Esophagus muscularis mucosa (tissue), 4 donors: ENCODE data around the gene LRRC14B. TPM values are rescaled to one million over a fixed set of nuclear protein-coding genes. Genes with fewer than 3 reads are reported as not detected.

Experiments
- DNase-seq: peaks from one replicate; pipeline ENCODE4 v3.0.0-alpha.2; 2017; ENCODE audit errors: extremely low spot score
- H3K27ac ChIP-seq, 4 donors: fragments of 200-600 bp; sonication (generic); replicated peaks in 1 of 4; 1 replicate in 3 of 4; 2 replicates in 1 of 4; pipeline ENCODE4 v1.5.1; 2016 to 2019; ENCODE audit warnings: mild to moderate bottlenecking in 1 of 4
- H3K27me3 ChIP-seq, 4 donors: fragments of 200-600 bp; sonication (generic); one replicate each; pipeline versions ENCODE4 v1.5.1 to v1.6.0; 2016 to 2019
- H3K36me3 ChIP-seq, 4 donors: fragments of 200-600 bp; sonication (generic); one replicate each; pipeline ENCODE4 v1.5.1; 2016 to 2019
- H3K4me1 ChIP-seq, 4 donors: fragments of 200-600 bp; sonication (generic); one replicate each; pipeline ENCODE4 v1.5.1; 2016 to 2019
- H3K4me3 ChIP-seq, 4 donors: fragments of 200-600 bp; sonication (generic); 1 replicate in 2 of 4; 2 replicates in 2 of 4; pipeline ENCODE4 v1.5.1; 2016 to 2019; ENCODE audit warnings: mild to moderate bottlenecking in 4 of 4, moderate library complexity in 1 of 4
- H3K9me3 ChIP-seq, 4 donors: fragments of 200-600 bp; sonication (generic); 1 replicate in 3 of 4; 2 replicates in 1 of 4; pipeline ENCODE4 v1.5.1; 2016 to 2019
- EP300 ChIP-seq: sonication (generic); formaldehyde crosslinking; IDR thresholded peaks from one replicate; pipeline ENCODE4 v1.6.1; 2017; ENCODE audit warnings: antibody characterized with exemption
- POLR2A ChIP-seq: fragments of 450-650 bp; IDR thresholded peaks from one replicate; pipeline ENCODE4 v1.6.1; 2017; ENCODE audit warnings: antibody characterized with exemption, moderate library complexity, mild to moderate bottlenecking, low read depth
- POLR2AphosphoS5 ChIP-seq, 2 donors: sonication (generic); formaldehyde crosslinking; IDR thresholded peaks; one replicate each; pipeline ENCODE4 v1.6.1; 2017; ENCODE audit warnings: antibody characterized with exemption in 2 of 2
- WGBS: methylation state at CpG from one replicate; pipeline ENCODE4 v1.1.5; 2018; 5-methylcytosine and 5-hydroxymethylcytosine counted together
- intact Hi-C: fragments of 100-400 bp; cut with DNase I; formaldehyde crosslinking; loops from one replicate; pipeline ENCODE4 v1.15.1; 2023
- total RNA-seq, 4 donors: library from RNA; depleted of rRNA; stranded (reverse); fragments of >200 nt; gene quantifications; one replicate each; pipeline versions ENCODE4 v1.1.0 to v1.2.1, GENCODE V29; 2016
- TF ChIP-seq, protein P1 (sequence below), 3 experiments: fragments of 200-600 bp in 2 of 3; fragments of 450-650 bp in 1 of 3; sonication (generic) in 2 of 3; IDR thresholded peaks; one replicate each; pipeline ENCODE4 v1.5.1; 2017 to 2019; ENCODE audit warnings: antibody characterized with exemption in 3 of 3, mild to moderate bottlenecking in 2 of 3, moderate library complexity in 1 of 3

LRRC14B gene
- total RNA-seq, 4 donors from 2014 or later, result not detected

DNA sequence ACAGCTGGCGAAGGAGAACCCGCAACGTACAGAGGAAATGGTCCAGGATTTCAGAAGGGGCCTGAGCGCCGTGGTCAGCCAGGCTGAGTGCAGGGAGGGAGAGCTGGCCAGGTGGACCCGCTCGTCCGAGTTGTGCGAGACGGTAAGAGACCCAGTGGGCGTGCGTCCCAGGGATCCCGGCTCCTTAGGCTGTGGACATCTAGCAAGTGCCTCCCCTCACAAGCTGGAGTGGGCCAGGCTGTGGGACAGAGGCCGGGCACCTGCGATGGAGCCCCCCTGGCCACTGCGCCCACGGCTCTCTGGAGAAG is 29.5 kb upstream of the LRRC14B start:
- H3K4me1 ChIP-seq, result no peaks in the 10 kb centered on the region
- no peaks in the 10 kb centered on the region for H3K36me3 ChIP-seq
- DNase-seq, result no peak
- intact Hi-C loops, result no loop called here
- no peak overlapping the region for H3K4me3 ChIP-seq
- H3K9me3 ChIP-seq, result no peaks in the 10 kb centered on the region
- no peak overlapping the region for H3K27ac ChIP-seq
- TF ChIP-seq EP300 (no peak), POLR2AphosphoS5 (IDR thresholded peaks at IDR 0.05) (no peak), POLR2A (no peak)
- TF ChIP-seq, protein P1, sequence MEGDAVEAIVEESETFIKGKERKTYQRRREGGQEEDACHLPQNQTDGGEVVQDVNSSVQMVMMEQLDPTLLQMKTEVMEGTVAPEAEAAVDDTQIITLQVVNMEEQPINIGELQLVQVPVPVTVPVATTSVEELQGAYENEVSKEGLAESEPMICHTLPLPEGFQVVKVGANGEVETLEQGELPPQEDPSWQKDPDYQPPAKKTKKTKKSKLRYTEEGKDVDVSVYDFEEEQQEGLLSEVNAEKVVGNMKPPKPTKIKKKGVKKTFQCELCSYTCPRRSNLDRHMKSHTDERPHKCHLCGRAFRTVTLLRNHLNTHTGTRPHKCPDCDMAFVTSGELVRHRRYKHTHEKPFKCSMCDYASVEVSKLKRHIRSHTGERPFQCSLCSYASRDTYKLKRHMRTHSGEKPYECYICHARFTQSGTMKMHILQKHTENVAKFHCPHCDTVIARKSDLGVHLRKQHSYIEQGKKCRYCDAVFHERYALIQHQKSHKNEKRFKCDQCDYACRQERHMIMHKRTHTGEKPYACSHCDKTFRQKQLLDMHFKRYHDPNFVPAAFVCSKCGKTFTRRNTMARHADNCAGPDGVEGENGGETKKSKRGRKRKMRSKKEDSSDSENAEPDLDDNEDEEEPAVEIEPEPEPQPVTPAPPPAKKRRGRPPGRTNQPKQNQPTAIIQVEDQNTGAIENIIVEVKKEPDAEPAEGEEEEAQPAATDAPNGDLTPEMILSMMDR (IDR thresholded peaks at IDR 0.05), result no peak
- 89% methylated on average over 17 of the region's 17 CpGs for WGBS
- peaks cover 0 to 46% (median 0%) of the 10 kb centered on the region in 4 donors for H3K27me3 ChIP-seq

DNA sequence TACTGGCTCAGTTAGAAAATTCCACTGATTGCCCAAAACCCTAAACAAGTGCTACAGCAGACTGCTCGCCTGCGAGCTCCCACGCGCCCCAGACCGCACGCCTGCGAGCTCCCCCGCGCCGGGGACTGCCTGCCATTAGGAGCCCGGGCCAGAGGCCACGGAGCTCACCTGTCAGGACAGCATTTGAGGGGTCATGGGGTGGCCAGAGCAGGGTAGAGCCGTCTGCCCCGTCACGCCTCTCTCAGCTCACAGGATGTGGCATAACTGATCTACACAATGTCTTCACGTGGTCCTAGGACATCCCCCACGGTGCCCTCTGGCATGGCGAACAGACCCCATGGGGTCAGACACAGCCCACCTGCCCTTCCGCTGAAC is 29.1 kb upstream of the LRRC14B start:
- Histone ChIP-seq H3K4me1 (no peaks in the 10 kb centered on the region), H3K27ac (no peak overlapping the region), H3K9me3 (no peaks in the 10 kb centered on the region), H3K4me3 (no peak overlapping the region), H3K36me3 (no peaks in the 10 kb centered on the region), H3K27me3 (peaks cover 0 to 46% (median 0%) of the 10 kb centered on the region in 4 donors)
- TF ChIP-seq EP300 (no peak), POLR2A (no peak), POLR2AphosphoS5 (IDR thresholded peaks at IDR 0.05) (no peak)
- TF ChIP-seq, protein P1 (IDR thresholded peaks at IDR 0.05), result no peak
- WGBS, result 70% methylated on average over 2 of the region's 19 CpGs
- intact Hi-C loops, result no loop called here
- no peak for DNase-seq

DNA sequence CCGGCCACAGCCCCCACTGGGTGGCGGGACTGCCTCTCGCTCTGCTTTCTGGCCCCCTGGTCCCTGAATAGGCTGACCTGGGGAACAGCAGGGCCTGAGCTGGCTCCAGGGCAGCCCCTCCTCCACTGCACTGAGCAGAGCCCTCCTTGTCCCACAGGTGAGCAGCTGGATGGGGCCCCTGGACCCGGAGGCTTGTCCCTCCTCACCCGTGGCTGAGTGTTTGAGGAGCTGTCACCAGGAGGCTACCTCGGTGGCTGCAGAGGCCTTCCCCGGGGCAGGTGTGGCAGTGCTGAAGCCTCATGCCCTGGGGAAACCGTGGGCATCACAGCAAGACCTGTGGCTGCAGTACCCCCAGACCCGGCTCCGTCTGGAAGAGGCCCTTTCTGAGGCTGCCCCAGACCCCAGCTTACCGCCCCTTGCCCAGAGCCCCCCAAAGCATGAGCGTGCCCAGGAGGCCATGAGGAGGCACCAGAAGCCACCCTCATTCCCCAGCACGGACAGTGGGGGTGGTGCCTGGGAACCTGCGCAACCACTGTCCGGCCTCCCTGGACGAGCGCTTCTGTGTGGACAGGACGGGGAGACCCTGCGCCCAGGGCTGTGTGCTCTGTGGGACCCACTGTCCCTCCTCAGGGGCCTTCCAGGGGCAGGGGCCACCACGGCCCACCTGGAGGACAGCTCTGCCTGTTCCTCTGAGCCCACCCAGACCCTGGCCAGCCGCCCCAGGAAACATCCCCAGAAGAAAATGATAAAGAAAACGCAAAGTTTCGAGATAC is 28.5 kb upstream of the LRRC14B start:
- no peaks in the 10 kb centered on the region for H3K9me3 ChIP-seq
- DNase-seq, result no peak
- H3K36me3 ChIP-seq, result no peaks in the 10 kb centered on the region
- intact Hi-C loops, result no loop called here
- H3K27ac ChIP-seq, result no peak overlapping the region
- H3K4me1 ChIP-seq, result no peaks in the 10 kb centered on the region
- WGBS, result 98% methylated on average over 10 of the region's 23 CpGs
- H3K27me3 ChIP-seq, result peaks cover 0 to 45% (median 0%) of the 10 kb centered on the region in 4 donors
- no peak for TF ChIP-seq POLR2AphosphoS5 (IDR thresholded peaks at IDR 0.05)
- TF ChIP-seq POLR2A, result no peak
- no peak for TF ChIP-seq EP300
- TF ChIP-seq, protein P1 (IDR thresholded peaks at IDR 0.05), result no peak
- no peak overlapping the region for H3K4me3 ChIP-seq

DNA sequence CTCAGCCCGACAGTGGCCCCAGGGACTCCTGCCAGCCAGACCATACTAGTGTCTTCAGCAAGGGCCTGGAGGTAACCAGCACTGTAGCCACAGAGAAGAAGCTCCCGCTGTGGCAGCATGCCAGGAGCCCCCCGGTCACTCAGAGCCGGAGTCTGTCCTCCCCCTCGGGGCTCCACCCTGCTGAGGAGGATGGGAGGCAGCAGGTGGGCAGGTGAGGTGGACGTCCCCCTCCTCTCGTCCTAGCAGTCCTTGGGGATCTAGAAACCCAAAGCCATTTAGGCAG is 28.0 kb upstream of the LRRC14B start:
- 73% methylated on average over 4 of the region's 7 CpGs for WGBS
- Histone ChIP-seq H3K4me3 (no peak overlapping the region), H3K27me3 (peaks cover 0 to 40% (median 0%) of the 10 kb centered on the region in 4 donors), H3K36me3 (no peaks in the 10 kb centered on the region), H3K9me3 (no peaks in the 10 kb centered on the region), H3K4me1 (peaks cover 0 to 4% (median 0%) of the 10 kb centered on the region in 4 donors), H3K27ac (no peak overlapping the region)
- intact Hi-C loops, result no loop called here
- TF ChIP-seq POLR2A, result no peak
- TF ChIP-seq, protein P1 (IDR thresholded peaks at IDR 0.05), result no peak
- TF ChIP-seq POLR2AphosphoS5 (IDR thresholded peaks at IDR 0.05), result no peak
- no peak for TF ChIP-seq EP300
- no peak for DNase-seq

DNA sequence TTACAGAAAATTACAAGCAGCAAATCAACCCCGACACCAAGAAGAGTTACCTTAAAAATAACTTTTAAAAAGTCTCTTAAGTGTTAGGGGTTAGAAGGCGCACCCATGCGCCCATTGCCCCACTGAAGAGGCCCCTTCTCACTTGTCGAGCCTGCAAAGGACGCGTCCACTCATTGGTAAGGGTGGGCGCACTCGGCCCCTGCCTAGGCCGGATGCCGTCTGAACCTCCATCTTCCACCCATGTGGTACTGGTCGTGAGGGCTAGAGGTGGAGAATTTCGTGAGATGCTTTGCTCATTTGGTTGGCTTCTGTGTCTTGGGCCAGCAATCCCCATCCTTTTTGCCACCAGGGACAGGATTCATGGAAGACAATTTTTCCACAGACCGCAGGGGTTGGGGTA is 27.5 kb upstream of the LRRC14B start:
- Histone ChIP-seq H3K27ac (no peak overlapping the region), H3K4me3 (no peak overlapping the region), H3K27me3 (peaks cover 0 to 34% (median 0%) of the 10 kb centered on the region in 4 donors), H3K4me1 (peaks cover 0 to 6% (median 2%) of the 10 kb centered on the region in 4 donors), H3K36me3 (no peaks in the 10 kb centered on the region), H3K9me3 (no peaks in the 10 kb centered on the region)
- WGBS, result 85% methylated on average over 13 of the region's 13 CpGs
- no peak for TF ChIP-seq POLR2A
- no peak for TF ChIP-seq EP300
- TF ChIP-seq, protein P1 (IDR thresholded peaks at IDR 0.05), result no peak
- no peak for TF ChIP-seq POLR2AphosphoS5 (IDR thresholded peaks at IDR 0.05)
- DNase-seq, result no peak
- intact Hi-C loops, result no loop called here
